Activated T-cell treated with anti-CD3 and anti-CD28 coated beads, Interleukin-2, amount 50 U/mL, for 1 hour (primary cell): Measurements from ENCODE around the gene FHIP1A.
A peak's percentile ranks its signal among the peaks of the same experiment; 100 is the strongest.
"Not testable (repeated sequence)": the region's sequence is repeated elsewhere in the genome, so short reads cannot be mapped to it uniquely, and the experiment has no call there.

ENCODE experiments used
- DNase-seq: peaks from one replicate; pipeline ENCODE4 v3.0.0-alpha.2; 2020

FHIP1A gene

GRCh38 chr4:151408630-151409469 is at the start of gene FHIP1A:
TSS of gene FHIP1A (plus strand) at chr4:151409176. CDS start at chr4:151566260, 157,084 bp downstream.
- peak; percentile 88 for DNase-seq

GRCh38 chr4:151359576-151359975 is 49.4 kb upstream of the FHIP1A start:
- DNase-seq, result no peak

- no peak for DNase-seq
Observed at GRCh38 chr4:151361126-151361525, 47.9 kb upstream of the FHIP1A start.

DNA sequence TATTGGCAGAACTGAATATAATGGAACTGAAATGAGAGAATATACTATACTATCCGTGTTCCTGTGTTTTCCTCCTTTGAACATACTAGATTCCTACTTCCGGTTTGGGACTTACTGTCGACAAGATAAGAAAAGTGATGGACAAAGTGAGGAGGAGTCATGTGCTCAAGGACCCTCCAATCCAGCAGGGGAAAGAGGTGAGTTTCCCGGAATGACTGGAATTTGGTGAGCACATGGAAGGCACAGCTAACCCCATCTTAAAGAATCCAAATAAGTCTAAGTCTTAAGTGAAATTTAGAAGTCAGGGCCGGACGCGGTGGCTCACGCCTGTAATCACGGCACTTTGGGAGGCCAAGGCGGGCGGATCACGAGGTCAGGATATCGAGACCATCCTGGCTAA is 47.0 kb upstream of the FHIP1A start:
- no peak for DNase-seq

DNA sequence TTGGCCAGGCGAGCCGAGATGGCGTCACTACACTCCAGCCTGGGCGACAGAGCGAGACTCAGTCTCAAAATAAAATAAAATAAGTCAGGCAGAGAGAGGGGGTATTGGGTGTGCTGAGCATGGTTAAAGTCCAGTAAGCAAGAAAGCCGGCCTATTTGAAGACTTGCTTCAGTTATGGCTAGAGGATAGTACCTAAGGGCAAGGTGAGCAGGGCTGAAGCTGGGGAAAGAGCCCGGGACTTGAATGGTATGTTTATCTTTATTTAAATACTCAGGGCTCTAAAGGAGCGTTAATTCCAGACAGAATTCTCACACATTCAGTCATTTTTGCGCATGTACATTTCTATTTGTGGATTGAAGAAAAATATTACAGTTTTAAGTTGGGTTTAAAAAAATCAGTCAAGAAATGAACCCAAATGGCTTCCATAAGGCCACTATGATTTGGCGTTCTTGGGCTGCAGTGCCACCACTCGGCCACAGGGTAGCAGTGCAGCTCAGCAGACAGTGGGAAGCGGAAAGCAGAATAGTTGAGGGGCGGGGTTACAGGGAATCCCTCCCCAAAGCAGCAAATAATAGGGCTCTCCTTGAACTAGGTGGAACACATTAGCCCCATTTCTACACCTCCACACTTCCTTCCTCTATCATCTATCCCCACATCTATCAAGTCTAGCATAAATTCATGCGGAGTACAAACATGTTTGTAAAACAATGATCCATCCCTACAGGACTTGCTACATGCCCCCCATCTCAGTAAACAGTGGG is 46.4 kb upstream of the FHIP1A start:
- peak; percentile 75 for DNase-seq

DNA sequence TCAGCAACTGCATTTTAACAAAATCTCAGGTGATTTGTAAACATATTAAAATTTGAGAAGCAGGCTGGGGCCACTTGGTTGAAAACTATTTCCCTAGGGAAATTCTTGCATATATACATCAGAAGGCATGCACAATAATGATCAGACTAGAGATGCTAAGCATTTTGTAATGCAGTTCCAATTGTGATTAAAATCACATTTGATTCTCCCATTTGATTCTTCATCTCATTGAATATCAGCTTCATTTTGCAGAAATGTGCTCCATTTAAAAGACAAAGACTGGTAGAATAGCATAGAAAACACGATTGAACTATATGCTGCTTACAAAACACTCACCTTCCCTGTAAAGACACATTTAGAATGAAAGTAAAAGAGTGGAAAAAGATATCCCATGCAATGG is 32.4 kb upstream of the FHIP1A start:
- no peak for DNase-seq

GRCh38 chr4:151389311-151389710 is 19.7 kb upstream of the FHIP1A start:
- no peak for DNase-seq

DNA sequence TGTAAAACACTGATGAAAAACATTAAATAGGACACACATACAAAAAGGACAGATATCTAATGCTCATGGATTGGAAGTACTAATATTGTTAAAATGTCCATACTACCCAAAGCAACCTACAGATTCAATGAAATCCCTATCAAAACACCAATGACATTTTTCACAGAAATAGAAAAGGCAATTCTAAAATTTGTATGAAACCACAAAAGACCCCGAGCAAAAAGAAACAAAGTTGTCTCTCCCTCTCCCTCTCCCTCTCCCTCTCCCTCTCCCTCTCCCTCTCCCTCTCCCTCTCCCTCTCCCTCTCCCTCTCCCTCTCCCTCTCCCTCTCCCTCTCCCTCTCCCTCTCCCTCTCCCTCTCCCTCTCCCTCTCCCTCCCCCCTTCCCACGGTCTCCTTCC is 19.2 kb upstream of the FHIP1A start:
- not testable (repeated sequence) for DNase-seq

- DNase-seq, result no peak
Observed at GRCh38 chr4:151395873-151396272, 13.1 kb upstream of the FHIP1A start.

DNA sequence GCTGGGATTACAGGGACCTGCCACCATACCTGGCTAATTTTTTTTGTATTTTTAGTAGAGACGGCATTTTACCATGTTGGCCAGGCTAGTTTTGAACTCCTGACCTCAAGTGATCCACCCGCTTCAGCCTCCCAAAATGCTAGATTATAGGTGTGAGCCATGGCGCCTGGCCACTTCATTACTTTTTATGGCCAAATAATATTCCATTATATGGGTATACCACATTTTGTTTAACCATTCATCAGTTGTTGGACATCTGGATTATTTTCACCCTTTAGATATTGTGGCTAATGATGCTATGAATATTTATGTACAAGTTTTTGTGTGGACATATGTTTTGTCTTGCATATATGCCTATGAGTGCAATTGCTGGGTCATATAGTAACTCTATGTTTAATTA is 8.6 kb upstream of the FHIP1A start:
- DNase-seq, result no peak

GRCh38 chr4:151401739-151402138 is 7.2 kb upstream of the FHIP1A start:
- DNase-seq, result no peak

DNA sequence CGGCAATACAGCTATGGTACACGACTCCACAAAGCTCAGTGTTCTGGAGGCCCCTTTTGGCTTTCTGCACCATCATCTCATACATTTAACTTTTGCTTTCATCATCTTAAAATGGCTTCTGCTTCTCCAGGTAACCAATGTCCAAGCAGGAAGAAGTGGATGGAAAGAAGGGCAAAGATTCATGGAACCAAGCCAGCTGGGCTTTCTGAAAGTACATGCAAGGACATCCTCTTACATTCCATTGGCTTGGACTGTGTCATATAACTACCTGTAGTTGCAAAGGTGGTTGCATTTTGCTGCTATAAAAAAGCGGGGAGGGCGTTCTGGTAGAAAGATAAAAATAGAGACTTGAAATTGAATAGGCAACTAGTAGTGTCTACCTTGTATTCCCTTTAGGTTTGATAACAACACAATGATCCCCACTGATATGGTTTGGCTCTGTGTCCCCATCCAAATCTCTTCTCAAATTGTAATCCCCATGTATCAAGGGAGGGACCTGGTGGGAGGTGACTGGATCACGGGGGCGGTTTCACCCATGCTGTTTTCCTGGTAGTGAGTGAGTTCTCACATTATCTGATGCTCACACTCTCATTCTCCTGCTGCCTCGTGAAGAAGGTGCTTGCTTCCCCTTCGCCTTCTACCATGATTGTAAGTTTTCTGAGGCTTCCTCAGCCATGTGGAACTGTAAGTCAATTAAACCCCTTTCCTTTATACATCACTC is 6.7 kb upstream of the FHIP1A start:
- DNase-seq, result no peak

GRCh38 chr4:151403656-151404055 is 5.3 kb upstream of the FHIP1A start:
- no peak for DNase-seq

GRCh38 chr4:151404802-151405201 is 4.2 kb upstream of the FHIP1A start:
- DNase-seq, result not testable (repeated sequence)

GRCh38 chr4:151407018-151407417 is 2.0 kb upstream of the FHIP1A start:
- DNase-seq, result no peak

- DNase-seq, result peak; percentile 32
Observed at GRCh38 chr4:151407466-151408379, 1.3 kb upstream of the FHIP1A start.

GRCh38 chr4:151408380-151408629 is 671 bp upstream of the FHIP1A start:
- no peak for DNase-seq

GRCh38 chr4:151409470-151410313 is 716 bp downstream of the FHIP1A start:
- peak; percentile 33 for DNase-seq

GRCh38 chr4:151415978-151416377 is 7.0 kb downstream of the FHIP1A start:
- DNase-seq, result no peak

DNA sequence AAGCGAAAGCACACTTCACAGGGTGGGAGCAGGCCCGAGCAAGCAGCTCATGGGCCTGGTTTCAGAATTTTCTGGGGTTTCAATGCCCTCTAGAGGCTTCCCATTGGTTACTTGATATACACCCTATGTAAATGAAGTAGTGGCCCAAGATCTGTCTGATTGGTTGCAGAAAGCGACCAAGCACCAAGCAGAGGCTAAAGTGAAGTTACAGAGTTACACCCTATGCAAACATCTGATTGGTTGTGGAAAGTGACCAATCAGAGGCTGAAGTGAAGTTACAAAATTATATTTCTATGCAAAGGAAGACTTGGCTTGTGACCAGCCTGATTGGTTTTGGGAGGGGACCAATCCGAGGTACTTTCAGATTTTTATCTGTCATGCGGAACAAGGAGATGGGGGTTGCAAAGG is 8.2 kb downstream of the FHIP1A start:
- no peak for DNase-seq

- DNase-seq, result no peak
Observed at GRCh38 chr4:151417766-151418376, 8.9 kb downstream of the FHIP1A start.
